GM12865 (cell line): Measurements from ENCODE around the gene GNE.

Experiments
- DNase-seq: peaks from one replicate; pipeline ENCODE4 v3.0.0; 2010; ENCODE audit warnings: low read depth
- H3K4me3 ChIP-seq: 2 replicates; pipeline ENCODE4 v1.5.1; 2011; ENCODE audit warnings: mild to moderate bottlenecking, low read depth, low read length, control low read depth
- TF ChIP-seq, protein P1 (sequence below): IDR thresholded peaks from 2 replicates; pipeline ENCODE4 v1.5.1; 2011; ENCODE audit warnings: low read length, control low read depth, low read depth, inconsistent platforms; ENCODE audit not compliant: insufficient read depth; ENCODE audit errors: missing control alignments

The GNE gene

GRCh38 chr9:36293918-36294317, 35.7 kb upstream of the GNE start:
- TF ChIP-seq, protein P1, sequence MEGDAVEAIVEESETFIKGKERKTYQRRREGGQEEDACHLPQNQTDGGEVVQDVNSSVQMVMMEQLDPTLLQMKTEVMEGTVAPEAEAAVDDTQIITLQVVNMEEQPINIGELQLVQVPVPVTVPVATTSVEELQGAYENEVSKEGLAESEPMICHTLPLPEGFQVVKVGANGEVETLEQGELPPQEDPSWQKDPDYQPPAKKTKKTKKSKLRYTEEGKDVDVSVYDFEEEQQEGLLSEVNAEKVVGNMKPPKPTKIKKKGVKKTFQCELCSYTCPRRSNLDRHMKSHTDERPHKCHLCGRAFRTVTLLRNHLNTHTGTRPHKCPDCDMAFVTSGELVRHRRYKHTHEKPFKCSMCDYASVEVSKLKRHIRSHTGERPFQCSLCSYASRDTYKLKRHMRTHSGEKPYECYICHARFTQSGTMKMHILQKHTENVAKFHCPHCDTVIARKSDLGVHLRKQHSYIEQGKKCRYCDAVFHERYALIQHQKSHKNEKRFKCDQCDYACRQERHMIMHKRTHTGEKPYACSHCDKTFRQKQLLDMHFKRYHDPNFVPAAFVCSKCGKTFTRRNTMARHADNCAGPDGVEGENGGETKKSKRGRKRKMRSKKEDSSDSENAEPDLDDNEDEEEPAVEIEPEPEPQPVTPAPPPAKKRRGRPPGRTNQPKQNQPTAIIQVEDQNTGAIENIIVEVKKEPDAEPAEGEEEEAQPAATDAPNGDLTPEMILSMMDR: no peak
- DNase-seq: no peak
- no peak overlapping the region for H3K4me3 ChIP-seq

DNA sequence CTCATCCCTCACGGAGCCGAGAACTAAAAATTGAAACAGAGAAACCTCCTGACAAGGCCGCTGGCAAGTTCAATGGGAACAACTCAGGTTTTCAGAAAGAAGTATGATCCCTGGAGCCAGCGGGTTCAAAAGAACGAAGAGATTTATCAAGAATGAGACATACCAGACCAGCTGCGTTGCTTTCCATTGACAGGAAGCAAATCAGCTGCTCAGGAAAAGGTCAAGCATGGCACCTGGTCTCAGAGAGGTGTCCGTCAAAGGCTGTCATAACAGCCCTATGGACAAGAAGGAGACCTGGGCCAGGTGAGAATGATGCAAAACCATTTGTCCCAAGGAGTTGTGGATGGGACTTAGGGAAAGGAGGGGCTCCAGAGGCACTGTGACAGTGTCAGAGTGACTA, 34.9 kb upstream of the GNE start:
- DNase-seq: no peak
- TF ChIP-seq, protein P1: no peak
- H3K4me3 ChIP-seq: no peak overlapping the region

GRCh38 chr9:36292641-36293040, 34.4 kb upstream of the GNE start:
- H3K4me3 ChIP-seq: no peak overlapping the region
- no peak for DNase-seq
- TF ChIP-seq, protein P1: no peak

DNA sequence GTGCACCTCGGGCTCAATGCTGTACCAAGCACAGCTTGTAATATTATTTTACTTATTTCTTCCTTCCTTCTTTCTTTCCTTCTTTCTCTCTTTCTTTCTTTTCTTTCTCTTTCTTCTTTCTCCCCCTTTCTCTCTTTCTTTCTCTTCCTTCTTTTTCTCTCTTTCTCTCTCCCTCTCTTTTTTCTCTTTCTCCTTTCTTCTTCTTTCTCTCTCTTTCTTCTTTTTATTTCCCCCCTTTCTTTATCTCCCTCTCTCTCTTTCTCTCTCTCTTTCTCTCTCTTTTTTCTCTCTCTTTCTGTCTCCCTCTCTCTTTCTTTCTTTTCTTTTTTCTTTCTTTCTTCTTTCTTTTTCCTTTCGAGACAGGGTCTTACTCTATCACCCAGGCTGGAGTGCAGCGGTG, 32.7 kb upstream of the GNE start:
- TF ChIP-seq, protein P1: no peak
- no peak for DNase-seq
- H3K4me3 ChIP-seq: no peak overlapping the region

DNA sequence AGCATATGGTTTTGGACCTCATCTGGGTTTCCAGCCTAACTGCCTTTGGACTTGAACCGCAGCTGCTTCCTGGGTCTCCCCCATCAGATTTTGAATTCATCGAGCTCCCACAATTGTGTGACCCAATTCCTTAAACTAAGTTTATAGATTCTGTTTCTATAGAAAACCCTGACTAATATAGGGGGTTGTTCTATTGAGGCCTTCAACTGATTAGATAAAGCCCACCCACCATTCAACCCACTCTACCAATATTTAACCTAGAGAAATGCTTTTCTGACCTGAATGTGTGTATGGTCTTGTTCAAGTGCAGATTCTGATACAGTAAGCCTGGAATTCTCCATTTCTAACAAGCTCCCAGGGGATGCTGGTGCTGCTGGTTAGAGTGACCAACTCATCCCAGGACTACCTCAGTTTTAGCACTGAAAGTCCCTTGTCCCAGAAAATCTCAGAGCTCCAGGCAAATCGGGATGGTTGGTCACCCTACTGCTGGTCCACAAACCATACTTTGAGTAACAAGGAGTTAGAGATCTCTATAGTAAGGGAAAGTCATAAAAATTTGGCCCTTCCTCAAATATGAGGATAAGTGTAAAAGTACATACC, 31.7 kb upstream of the GNE start:
- no peak for DNase-seq
- H3K4me3 ChIP-seq: no peak overlapping the region
- TF ChIP-seq, protein P1: no peak

DNA sequence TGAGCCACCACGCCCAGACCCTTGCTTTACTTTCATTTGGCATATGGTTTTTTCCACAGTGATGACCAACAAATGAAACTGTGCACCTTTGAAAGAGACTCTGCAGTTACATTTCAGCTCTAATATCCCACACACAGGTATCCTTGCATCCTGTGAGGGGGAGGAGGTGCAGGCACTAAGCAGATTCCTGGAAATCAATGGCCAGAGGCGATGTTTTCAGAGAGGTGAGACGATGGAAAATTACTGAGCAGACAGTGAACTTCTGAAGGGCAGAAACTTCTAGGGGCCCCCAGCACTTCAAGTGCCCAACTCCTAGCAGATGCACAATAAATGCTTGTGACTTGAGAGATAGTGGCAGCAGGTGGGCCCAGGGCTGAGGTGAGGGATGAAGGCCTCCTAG, 29.8 kb upstream of the GNE start:
- no peak for DNase-seq
- TF ChIP-seq, protein P1: no peak
- no peak overlapping the region for H3K4me3 ChIP-seq

DNA sequence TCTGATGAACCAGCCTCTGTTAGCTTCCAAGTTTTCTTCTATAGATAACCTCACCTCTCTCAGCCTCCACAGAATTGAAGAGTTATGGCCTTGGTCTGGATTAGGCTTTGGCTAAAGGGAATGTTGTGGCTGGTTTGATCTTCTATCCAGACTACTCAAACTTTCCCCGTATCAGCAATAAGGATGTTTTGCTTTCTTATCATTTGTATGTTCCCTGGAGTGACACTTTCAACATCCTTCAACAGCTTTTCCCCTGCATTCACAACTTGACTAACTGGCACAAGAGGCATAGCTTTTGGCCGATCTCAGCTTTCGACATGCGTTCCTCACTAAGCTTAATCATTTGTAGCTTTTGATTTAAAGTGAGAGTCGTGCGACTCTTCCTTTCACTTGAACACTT, 28.1 kb upstream of the GNE start:
- TF ChIP-seq, protein P1: no peak
- DNase-seq: no peak
- H3K4me3 ChIP-seq: no peak overlapping the region
